GM21737 (cell line): ENCODE results near the gene HM13.
"Not testable (repeated sequence)": the region's sequence is repeated elsewhere in the genome, so short reads cannot be mapped to it uniquely, and the experiment has no call there.

Source experiments
- ATAC-seq: cut with Tn5 transposase; IDR thresholded peaks from one replicate; pipeline ENCODE4 v1.9.1; 2021; ENCODE audit warnings: mild to moderate bottlenecking, moderate library complexity; ENCODE audit not compliant: unreplicated experiment

HM13 gene

DNA sequence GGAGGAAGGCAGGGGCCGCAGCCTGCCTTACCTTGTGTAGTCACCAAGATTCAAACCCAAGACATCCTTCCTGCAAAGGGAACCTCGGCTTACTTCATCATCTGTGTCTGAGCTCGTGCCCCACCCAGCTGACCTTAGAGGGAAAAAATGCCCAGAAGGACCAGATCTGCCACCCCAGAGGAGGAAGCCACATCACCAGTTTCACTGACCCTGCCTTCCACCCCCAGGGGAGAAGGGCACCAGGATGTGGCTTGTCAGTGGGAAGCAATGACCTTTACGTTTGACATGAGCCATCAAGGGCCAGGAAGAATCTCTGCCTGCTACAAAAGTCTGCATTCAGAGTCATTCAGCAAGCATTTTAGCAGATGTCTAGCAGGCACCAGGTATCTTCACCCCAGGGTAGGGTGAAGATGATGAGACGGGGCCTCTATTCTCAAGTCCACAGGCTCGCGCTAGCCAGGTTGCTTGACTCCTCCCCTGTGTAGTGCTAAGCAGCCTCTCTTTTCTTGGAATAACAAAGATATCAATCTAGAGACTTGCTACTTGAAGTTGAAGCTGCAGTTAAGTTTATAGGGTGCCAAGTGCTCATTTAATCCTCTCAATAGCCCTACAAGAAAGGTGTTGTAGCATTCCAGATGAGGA lies 28.1 kb downstream of the HM13 start:
- ATAC-seq = no peak

DNA sequence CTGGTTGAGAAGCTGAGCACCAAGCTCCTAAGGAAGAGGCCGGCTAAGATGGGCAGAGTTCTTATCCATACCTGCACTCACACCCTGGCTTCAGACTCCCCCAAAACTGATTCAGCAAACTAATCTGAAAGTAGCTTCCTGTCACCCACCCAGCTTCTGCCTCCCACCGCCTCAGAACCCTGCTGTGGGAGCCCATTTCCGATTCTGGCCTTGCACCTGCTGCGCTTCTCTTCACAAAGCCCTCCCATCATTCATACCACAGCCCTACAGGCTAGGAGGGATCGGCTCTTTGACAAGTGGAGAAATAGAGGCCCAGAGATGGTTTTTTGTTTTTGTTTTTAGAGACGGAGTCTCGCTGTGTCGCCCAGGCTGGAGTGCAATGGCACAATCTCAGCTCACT lies 28.7 kb downstream of the HM13 start:
- ATAC-seq = no peak

DNA sequence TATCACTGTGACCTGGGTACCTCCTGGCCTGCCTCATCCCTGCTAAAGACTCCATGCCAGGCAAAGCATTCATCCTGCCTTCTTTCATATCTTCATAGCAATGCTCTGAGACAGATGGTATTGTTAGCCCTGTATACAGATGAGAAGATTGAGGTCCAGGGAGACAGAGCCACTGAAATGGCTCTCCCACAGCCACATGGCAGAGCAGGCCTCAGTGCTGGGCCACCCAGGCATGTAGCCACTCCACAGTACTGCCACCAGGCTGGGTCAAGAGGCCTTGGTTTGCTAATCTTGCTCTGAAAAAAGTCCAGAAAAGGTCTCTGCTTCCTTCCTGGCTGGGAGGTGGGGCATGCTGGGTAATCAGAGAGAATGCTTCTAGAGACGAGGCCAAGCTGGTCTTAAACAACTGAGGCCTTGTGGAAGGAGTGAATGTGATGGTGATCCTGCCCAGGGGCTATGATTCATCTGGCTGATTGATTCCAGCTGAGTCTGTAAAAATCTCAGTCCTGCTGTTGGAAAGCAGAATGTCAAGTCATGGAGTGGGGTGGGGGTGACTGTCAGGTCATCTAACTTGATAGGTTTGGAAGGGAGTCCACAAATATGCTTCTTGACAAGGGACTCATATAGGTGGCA lies 29.8 kb downstream of the HM13 start:
- ATAC-seq = no peak

DNA sequence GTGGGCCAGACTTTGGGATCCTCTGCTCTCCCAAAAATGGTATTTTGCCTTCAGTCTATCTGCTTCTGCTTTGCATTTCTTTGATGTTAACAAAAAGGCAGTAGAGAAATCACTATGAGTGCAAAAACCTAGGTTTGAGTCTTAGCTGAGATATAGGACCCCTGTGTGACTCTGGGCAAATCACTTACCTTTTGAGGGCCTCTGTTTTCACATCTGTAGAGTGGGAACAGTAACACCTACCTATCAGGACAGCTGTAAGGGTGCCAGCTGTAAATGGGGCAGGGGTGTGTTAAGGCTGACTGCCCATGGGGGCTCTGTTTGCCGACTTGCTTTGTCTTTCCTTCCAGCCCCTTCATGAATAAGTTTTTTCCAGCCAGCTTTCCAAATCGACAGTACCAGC lies 30.4 kb downstream of the HM13 start:
- no peak for ATAC-seq

DNA sequence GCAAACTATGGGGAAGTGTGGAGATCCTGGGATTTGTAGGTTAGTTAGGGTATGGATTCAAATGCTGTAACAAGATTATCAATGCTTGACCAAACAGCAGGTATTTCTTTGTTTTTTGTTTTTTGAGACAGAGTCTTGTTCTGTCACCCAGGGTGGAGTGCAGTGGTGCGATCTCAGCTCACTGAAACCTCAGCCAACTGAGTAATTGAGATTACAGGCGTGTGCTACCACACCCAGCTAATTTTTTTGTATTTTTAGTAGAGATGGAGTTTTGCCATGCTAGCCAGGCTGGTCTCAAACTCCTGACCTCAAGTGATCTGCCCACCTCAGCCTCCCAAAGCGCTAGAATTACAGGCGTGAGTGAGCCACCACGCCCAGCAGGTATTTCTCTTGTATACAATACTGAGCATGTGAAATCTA lies 31.4 kb downstream of the HM13 start:
- not testable (repeated sequence) for ATAC-seq

DNA sequence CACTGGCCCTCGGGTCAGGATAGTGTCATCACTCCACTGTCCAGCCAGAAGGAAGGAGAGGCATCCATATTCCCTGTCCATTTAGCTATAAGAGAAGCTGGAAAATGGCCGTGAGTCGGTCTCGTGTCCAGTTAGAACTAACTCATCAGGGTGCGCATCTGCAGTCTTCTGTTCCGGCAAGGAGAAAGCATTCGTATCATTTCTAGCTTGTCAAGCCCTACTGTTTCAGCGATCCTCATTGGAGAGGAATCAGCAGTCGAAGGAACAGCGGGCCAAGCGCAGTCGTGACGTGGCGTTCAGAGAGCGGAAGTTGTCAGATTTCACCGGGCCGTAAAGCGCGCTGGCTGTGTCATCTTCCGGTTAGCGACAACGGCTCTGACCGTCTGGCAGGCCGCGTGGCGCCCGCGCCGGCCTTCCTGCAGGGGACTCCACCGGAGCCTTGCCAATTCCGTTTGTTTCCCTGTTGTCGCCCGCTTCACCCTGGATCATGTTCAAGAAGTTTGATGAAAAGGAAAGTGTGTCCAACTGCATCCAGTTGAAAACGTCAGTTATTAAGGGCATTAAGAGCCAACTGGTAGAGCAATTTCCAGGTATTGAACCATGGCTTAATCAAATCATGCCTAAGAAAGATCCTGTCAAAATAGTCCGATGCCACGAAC lies 32.9 kb downstream of the HM13 start:
- peak; percentile 61 for ATAC-seq

DNA sequence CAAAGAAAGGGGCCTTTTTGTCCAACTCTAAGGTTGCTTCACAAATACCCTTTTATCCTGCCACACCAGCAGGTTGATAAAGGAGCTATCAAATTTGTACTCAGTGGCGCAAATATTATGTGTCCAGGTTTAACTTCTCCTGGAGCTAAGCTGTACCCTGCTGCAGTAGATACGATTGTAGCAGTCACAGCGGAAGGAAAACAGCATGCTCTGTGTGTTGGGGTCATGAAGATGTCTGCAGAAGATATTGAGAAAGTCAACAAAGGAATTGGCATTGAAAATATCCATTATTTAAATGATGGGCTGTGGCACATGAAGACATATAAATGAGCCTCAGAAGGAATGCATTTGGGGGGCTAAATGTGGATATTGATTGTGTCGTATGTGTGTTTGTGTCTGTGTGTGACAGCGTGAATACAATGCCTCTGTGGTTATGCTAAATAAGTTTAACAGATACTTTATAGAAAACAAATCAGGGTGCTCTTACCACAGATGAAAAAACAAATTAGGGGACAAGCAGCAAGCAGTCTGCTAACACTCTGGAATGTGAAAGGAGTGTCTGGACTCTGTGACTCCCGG lies 33.6 kb downstream of the HM13 start:
- ATAC-seq = no peak

DNA sequence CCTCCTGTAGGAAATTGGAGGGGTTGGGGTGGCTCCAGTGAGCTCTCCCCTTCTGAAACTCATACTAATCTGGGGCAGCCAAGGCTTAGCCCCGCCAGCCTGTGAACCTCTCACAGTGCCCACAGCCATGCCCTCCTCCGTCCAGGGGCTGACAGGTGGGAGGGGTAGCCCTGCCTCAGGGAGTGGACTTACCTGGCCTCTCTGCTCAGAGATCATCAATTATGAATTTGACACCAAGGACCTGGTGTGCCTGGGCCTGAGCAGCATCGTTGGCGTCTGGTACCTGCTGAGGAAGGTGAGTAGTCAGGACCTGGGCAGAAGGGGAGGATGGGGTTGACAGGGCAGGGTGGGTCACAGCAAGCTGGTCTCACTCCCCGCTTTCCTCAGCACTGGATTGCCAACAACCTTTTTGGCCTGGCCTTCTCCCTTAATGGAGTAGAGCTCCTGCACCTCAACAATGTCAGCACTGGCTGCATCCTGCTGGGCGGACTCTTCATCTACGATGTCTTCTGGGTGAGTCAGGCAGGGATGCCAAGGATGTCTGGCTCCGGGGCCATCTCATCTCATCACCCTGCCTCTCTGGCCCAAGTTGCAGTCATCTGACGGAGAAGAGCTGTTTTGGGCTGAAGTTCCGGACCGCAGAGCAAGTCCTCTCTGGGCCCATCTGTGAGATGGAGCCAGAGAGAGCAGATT lies 34.7 kb downstream of the HM13 start:
- no peak for ATAC-seq

DNA sequence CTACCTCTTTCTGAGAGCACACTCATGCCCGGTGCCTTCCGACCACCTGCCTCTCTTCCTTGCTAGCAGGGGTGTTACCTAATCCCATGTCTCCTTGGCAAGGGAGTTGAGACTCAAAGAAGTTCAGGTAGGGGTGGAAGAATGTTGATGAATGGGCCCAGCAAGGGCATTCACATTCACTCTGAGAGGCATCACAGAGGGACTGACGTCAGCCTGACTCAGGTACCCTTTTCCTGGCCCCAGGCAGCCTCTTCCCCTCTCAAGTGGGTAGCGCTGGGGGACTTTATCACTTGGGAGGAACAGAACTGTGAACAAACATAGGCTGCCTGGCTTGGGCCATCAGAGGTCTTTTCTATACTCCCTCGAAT lies 35.3 kb downstream of the HM13 start:
- ATAC-seq = no peak

DNA sequence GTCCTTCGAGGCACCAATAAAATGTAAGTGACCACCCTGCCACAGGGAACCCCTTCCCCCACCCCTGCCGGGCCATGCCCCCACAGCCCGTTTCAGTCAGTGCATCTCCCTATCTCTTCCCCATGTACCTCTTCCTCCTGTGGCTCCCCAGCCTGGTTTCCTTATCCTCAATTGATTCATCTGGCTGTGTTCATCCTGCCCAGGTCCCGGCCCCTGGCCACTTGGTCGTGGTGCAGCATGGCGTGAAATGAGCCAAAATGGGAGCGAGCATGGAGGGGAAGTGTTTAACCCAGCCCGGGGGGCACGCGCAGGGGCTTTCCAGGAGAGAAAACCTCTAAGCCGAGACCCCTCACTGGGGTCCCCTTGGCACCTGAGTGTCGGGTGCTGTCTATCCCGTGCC lies 35.9 kb downstream of the HM13 start:
- ATAC-seq = no peak

DNA sequence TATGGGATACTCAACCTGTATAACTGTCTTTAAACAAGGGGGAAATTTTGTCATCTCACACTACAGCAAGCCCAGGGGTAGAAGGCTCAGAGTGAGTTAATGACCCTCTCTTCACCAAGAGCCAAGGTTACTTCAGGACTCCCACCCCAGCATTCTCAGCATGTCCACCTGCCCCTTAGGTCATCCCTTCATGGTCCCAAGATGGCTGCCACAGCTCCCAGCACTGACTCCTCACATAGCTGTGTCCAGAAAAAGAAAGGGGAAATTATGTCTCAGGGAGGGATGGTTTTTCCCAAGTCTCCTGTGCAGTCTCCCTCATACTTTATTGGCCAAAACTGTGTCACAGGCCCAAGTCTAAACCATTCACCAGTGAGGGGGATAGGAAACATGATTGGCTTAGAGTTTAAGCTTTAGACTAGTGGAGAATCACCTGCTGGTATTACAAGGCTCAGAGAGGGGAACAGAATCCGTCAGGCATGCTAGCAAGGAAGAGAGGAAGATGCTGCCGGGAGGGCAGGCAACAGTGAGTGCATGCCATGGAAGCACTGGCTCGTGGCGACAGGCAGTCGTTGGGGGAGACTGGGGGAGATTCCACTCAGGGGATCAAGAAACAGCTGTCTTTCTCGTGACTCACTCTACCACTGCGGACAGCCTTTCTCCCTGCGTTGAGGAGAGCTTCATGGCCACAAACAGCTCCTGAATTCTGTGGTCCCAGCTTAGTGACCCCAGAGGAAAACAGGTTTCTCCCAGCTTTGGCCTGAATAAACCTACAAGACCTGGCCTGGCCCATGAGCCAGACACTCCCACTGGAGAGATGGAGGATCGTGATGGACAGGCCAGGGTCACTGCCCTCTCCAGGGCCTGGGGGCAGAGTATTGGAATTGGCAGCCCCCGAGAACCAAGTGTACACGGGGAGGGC lies 37.2 kb downstream of the HM13 start:
- no peak for ATAC-seq

DNA sequence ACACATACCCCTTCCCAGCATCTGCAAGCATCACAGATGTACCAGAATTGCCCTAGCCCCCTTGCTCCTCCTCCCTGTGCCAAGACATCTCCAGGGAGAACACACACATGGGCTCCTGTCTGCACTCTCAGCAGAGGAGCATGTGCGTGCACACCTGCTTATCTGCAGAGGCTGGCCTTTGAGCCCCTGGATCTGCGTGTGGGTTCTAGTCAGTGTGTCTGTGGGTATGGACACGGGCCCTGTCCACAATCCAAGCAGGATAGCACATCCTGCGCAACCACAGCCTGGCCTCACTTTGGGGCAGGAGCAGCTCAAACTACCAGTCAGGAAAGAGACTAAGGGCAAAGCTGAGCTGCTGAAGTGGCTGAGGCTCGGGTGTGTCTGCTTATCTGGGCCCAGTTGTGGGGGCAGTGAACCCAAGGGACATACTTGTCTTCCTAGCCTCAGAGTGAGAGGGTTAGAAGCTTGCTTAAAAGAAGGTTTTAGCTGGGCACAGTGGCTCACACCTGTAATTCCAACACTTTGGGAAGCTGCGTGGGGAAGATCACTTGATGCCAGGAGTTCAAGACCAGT lies 41.0 kb downstream of the HM13 start:
- ATAC-seq = no peak

DNA sequence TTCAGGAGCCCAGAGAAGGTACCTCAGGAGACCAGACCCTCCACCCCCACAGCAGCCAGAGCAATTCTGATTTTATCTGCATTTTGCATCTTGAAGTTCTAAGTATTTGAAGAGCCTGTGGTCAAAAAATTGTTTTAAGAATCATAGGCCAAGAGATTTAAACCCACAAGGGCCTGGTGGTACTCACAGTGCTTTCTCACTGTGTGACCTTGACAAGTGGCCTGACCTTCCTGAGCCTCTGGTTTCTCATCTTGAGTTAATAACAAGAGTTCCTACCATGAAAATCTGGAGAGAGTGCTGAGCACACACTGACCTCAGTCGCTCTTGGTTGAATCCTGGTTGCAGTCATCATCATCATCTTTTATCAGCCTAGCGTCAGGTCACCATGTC lies 45.5 kb downstream of the HM13 start:
- ATAC-seq = no peak

DNA sequence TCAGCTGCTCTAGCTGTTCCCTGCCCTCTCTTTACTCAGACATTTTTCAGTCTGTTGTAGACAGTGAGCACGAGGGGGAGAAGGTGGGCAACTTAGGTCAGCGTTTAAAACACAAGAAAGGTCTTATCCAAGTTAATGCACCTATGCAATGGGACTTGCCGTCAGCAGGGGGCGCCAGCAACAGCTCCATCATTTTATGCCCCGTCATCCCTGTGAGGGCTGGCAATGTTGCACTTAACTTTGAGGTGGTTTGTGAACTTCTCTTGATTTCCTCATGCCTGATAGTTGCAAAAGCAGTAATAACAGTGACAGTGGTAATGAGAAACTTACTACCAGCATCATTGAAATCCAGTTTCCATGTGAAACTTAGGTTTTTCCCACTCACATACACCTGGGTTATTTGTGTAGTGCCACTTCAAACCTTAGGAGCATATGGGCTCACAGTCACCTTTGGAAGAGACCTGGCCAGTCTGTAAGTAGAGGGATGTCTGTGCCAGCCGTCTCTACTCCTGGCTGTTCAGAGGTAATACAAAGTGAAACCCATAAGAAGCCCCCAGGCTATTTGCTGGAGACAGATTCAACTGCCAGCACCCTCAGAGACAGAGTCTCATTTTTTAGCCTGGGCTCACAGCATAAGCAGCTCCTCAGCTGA lies 46.0 kb downstream of the HM13 start:
- no peak for ATAC-seq

DNA sequence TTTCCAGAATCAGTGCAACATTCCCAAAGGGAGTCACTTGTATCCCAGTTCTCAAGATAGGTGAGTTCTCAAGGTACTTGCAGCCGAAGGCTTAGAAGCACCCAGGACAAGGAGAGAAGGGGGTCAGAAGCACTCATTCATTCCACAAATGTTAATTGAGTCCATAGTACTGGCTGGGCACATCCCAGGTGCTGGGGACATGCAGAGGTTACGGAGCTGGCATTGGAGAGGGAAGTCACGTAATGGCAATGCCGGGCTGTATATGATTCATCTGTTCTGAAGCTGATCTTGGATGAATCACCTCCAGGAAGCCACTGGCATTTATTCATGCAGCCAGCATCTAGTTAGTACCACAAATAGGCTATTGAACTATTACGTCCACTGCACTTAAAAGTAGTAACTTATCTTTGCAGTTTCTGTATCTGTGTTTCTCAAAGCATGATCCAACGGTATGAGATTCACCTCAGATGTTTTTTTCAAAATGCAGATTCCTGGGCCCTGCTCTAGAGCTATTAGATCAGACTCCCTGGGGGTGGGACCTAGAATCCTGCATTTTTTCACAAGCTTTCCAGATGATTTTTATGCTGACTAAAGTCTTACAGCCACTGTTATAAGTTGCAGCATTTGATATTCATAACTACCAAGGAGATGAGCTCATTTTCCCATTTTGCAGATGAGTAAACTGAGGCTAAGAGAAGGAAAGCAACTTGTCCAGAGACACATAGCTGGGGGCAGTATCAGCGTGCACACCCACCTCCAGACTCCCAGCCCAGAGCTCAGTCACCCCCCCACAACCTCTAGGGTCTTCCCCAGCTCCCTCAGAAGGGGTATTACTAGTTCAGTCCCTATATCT lies 46.7 kb downstream of the HM13 start:
- no peak for ATAC-seq

DNA sequence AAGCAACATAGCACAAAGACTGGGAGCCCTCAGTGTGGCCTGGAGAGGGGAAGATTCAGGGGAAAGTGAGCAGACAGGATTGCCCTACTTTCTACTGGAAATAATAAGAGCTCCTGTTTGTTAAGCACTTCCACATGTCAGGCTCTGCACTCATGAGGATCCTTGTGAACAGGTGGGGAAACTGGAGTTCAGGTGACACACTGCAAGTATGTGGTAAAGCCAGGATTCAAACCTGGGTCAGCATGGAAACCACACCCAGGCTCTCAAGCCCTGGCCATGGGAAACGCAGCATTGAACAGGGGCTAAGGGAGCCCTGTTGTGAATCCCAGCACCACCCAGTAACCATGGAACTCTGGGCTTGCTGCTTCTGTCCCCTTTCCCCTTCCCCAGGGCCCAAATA lies 48.0 kb downstream of the HM13 start:
- ATAC-seq = no peak

DNA sequence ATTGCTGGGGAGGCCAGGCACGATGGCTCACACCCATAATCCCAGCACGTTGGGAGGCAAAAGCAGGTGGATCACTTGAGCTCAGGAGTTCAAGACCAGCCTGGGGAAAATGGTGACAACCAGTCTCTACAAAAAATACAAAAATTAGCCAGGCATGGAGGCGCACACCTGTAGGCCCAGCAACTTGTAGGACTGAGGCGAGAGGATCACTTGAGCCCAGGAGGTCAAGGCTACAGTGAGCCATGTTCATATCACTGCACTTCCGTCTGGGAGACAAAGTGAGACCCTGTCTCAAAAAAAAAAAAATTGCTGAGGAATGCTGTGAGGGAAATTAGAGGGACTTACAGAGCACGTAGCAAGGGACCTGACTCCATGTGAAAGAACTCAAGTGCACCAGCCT lies 50.0 kb downstream of the HM13 start:
- no peak for ATAC-seq

DNA sequence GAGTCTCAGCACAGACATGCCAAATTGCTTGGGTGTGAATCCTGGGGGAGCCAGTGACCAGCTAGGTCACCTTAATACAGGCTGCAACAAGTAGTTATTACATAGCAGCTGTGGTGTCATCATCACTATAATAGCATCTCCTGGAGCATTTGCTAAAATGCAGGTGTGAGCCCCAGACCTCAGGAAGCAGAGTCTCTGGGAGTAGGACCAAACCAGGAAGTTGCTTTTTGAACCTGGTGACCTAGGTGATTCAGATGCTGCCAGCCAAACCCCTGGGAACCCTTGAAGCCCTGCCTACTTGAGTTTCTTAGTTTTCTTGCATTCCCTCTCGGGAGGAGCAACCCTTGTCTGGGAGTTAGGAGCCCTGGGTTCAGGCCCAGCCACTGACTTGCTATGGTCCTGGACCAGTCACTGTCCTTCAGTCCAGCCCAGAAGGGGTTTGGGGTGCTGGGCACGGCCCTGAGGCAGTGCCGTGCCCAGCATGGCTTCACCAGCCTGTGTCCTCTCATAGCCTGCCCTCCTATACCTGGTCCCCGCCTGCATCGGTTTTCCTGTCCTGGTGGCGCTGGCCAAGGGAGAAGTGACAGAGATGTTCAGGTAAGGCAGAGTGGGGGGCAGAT lies 51.6 kb downstream of the HM13 start:
- ATAC-seq = no peak

DNA sequence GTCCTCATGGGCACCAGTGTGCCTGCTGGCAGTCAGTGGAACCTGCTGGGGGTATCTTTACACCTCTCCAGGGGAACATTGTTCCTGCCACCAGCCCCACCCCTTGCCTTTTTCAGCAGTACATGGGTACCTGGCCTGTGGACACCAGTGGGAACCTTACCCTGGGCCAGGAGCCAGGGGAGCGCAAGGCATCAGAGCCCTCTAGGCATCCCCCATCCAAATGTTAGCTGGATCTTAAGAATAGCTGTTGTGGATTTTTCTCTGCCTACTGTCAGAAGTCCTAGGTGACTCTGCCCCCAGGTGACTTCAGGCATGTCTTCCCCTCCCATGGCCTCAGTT lies 52.0 kb downstream of the HM13 start:
- no peak for ATAC-seq
